RWPE1 (cell line): ENCODE measurements around the gene MATCAP1.

Source experiments
- CTCF ChIA-PET: fragments of 350-600 bp; sonication (Branson Sonifier 250); formaldehyde crosslinking; extraction: SDS; loops from one replicate; lab custom pipeline; 2021; lab: Yijun Ruan, JAX
- POLR2A ChIA-PET: fragments of 400-600 bp; formaldehyde crosslinking; extraction: SDS; loops from one replicate; lab custom pipeline; 2020; ENCODE audit warnings: antibody characterized with exemption; ENCODE audit not compliant: low non-redundant PET; lab: Yijun Ruan, JAX
- DNase-seq: peaks from one replicate; pipeline ENCODE4 v3.0.0; 2012; ENCODE audit warnings: low spot score
- H3K27ac ChIP-seq: fragments of 450-650 bp; 2 replicates; pipeline ENCODE4 v1.5.1; 2017
- TF ChIP-seq, protein P1 (sequence below): fragments of 450-650 bp; conservative IDR thresholded peaks from 2 replicates; pipeline ENCODE4 v1.5.1; 2017; ENCODE audit warnings: low read depth, mild to moderate bottlenecking

The MATCAP1 gene

DNA sequence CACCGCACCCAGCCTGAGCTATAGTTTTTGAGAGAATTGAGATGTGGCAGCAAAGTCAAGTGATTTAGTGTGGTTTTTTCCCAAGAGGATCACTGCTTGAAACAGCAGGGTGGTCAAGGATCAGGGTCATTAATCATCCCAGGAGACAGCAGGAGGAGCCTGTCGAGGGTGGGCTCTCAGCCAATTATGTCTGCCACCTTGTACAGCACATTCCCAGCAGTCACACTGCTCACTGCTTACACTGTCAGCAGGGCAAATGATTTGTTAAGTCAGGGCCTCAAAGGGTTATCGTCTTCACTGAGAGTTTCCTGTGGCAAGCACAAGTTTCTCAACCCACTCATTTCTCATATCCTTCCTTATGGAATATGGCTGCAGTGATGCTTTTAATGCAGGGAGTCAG, 46.2 kb downstream of the MATCAP1 start:
- POLR2A ChIA-PET = no interaction called here
- CTCF ChIA-PET = interaction anchor here (0.6 to 1.3 kb wide), 2 partner anchors 18 kb away, joined by 3 to 4 read pairs; no protein-coding TSS in a partner anchor
- TF ChIP-seq, protein P1, sequence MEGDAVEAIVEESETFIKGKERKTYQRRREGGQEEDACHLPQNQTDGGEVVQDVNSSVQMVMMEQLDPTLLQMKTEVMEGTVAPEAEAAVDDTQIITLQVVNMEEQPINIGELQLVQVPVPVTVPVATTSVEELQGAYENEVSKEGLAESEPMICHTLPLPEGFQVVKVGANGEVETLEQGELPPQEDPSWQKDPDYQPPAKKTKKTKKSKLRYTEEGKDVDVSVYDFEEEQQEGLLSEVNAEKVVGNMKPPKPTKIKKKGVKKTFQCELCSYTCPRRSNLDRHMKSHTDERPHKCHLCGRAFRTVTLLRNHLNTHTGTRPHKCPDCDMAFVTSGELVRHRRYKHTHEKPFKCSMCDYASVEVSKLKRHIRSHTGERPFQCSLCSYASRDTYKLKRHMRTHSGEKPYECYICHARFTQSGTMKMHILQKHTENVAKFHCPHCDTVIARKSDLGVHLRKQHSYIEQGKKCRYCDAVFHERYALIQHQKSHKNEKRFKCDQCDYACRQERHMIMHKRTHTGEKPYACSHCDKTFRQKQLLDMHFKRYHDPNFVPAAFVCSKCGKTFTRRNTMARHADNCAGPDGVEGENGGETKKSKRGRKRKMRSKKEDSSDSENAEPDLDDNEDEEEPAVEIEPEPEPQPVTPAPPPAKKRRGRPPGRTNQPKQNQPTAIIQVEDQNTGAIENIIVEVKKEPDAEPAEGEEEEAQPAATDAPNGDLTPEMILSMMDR = no peak
- DNase-seq = no peak
- no peak overlapping the region for H3K27ac ChIP-seq

DNA sequence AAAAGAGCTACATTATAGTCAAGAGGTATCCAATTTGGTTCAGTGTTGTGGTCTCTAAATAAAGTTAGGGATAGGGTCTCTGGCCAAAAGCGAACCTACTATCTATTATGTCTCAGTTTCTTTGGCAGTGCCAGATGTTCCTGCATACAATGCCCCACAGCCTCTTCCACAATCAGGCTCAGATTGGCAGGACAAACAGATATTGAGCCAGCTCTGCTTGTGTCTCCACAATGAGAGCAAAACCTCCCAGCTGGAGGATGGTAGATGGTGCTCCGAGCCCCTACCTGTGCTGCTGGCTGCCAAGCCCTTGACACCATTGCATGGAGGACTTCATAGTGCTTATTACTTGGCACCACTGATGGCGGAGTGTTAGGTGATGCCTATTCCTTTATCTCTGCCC, 54.3 kb downstream of the MATCAP1 start:
- TF ChIP-seq, protein P1 = no peak
- ChIA-PET CTCF (interaction anchor here (0.9 kb wide), 1 partner anchor 112 kb away, joined by 3 read pairs; no protein-coding TSS in a partner anchor), POLR2A (no interaction called here)
- no peak overlapping the region for H3K27ac ChIP-seq
- DNase-seq = no peak

DNA sequence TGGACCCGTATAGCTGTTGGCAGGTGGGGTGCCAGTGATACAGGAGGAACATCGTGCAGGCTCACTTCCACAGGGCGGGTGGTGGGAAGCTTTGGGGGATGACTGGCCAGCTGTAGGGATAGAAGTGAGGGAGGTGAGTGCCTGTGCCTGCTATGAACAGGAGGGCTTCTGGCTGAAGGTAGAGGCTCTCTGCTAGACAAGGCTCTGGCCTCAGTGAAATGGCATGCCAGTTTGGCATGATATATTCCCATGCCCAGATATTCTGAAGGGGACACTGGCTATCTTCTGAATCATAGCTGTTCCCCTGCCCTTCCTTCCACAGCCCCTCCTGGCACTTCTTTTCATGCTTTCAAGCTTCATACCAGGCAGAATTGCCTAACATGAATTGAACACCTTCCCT, 54.9 kb downstream of the MATCAP1 start:
- TF ChIP-seq, protein P1 = no peak
- no peak for DNase-seq
- ChIA-PET CTCF (interaction anchor here (0.9 kb wide), 1 partner anchor 112 kb away, joined by 3 read pairs; no protein-coding TSS in a partner anchor), POLR2A (interaction anchor here (0.5 kb wide), 1 partner anchor 76 kb away, joined by 8 read pairs; no protein-coding TSS in a partner anchor)
- H3K27ac ChIP-seq = no peak overlapping the region

DNA sequence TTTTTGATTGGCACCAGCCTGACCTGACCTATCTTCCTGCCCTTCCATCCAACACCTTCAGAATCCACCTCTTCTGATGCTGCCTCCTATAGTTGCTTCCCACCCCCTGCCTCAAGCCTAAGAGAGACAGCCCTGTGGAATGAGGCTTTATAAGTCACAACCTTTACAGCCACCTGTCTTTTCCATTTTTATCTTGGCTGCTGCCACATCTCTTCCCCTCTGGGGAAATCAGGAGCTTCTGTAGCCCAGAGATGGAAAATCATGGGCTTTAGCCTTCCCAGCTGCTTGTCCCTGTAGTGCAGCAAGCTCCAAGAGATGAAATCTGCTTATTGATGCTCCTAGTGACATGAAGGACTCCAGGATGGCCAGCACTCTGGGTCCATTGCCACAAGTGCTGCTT, 55.3 kb downstream of the MATCAP1 start:
- POLR2A ChIA-PET = interaction anchor here (0.5 kb wide), 1 partner anchor 75 kb away, joined by 8 read pairs; no protein-coding TSS in a partner anchor
- CTCF ChIA-PET = interaction anchor here (0.6 to 0.8 kb wide), 2 partner anchors 50 to 150 kb away, joined by 4 read pairs; no protein-coding TSS in a partner anchor
- no peak for DNase-seq
- H3K27ac ChIP-seq = no peak overlapping the region
- TF ChIP-seq, protein P1 = no peak
